OCI-LY7 (cell line): ENCODE data around the gene ATP6V1B1. TPM values are rescaled to one million over a fixed set of nuclear protein-coding genes. Genes with fewer than 3 reads are reported as not detected.

ENCODE experiments used
- Bru-seq: library from RNA; stranded (reverse); fragments of 400-500 nt; gene quantifications from one replicate; lab custom pipeline; 2021; lab: Mats Ljungman, UMichigan
- BruChase-seq, 2 experiments: library from RNA; stranded (reverse); fragments of 400-500 nt; gene quantifications; one replicate each; lab custom pipeline; 2021; lab: Mats Ljungman, UMichigan
- BruUV-seq: library from RNA; stranded (reverse); fragments of 400-500 nt; replicated peaks from 2 replicates; lab custom pipeline; 2021; lab: Mats Ljungman, UMichigan
- CTCF ChIA-PET: fragments of 300-600 bp; sonication (Branson Sonifier 250); formaldehyde crosslinking; loops from one replicate; lab custom pipeline; 2022; ENCODE audit warnings: antibody characterized with exemption; ENCODE audit not compliant: unreplicated experiment; lab: Charles Lee
- POLR2A ChIA-PET: fragments of 300-600 bp; sonication (Branson Sonifier 250); formaldehyde crosslinking; loops from one replicate; lab custom pipeline; 2022; ENCODE audit warnings: antibody characterized with exemption; lab: Charles Lee
- DNase-seq: peaks from one replicate; pipeline ENCODE4 v3.0.0-alpha.2; 2015; ENCODE audit warnings: low spot score
- H2AFZ ChIP-seq: fragments of 200-600 bp; sonication (generic), shearing (Covaris generic); 2 replicates; pipeline ENCODE4 v1.6.1; 2014; ENCODE audit warnings: mild to moderate bottlenecking, antibody characterized with exemption, low read length, moderate library complexity
- H3K27ac ChIP-seq: fragments of 200-600 bp; sonication (generic); 2 replicates; pipeline ENCODE4 v1.5.1; 2014; ENCODE audit warnings: mixed run types, low read depth, mild to moderate bottlenecking, moderate library complexity, low read length, inconsistent platforms; ENCODE audit not compliant: poor library complexity, severe bottlenecking
- H3K36me3 ChIP-seq: fragments of 200-600 bp; sonication (generic); 2 replicates; pipeline ENCODE4 v1.6.1; 2014; ENCODE audit warnings: mild to moderate bottlenecking, antibody characterized with exemption, low read length, moderate library complexity, mixed read lengths; ENCODE audit not compliant: insufficient read depth
- H3K4me1 ChIP-seq: fragments of 200-600 bp; sonication (generic); 2 replicates; pipeline ENCODE4 v1.5.1; 2014; ENCODE audit warnings: mild to moderate bottlenecking, low read length; ENCODE audit not compliant: insufficient read depth, poor library complexity, severe bottlenecking
- H3K4me2 ChIP-seq: fragments of 200-600 bp; sonication (generic); 2 replicates; pipeline ENCODE4 v1.6.1; 2014; ENCODE audit warnings: mild to moderate bottlenecking, low read length
- H3K4me3 ChIP-seq: fragments of 200-600 bp; sonication (generic); 2 replicates; pipeline ENCODE4 v1.5.1; 2014; ENCODE audit warnings: mild to moderate bottlenecking, low read depth, low read length; ENCODE audit not compliant: poor library complexity, severe bottlenecking
- H3K79me2 ChIP-seq: fragments of 200-600 bp; sonication (generic); 2 replicates; pipeline ENCODE4 v1.6.1; 2016; ENCODE audit warnings: low read depth, mild to moderate bottlenecking, low read length, moderate library complexity, mixed read lengths; ENCODE audit not compliant: insufficient read depth
- H3K9me2 ChIP-seq: fragments of 200-600 bp; sonication (generic); 2 replicates; pipeline ENCODE4 v1.6.1; 2016; ENCODE audit warnings: mild to moderate bottlenecking, low read length, mixed read lengths; ENCODE audit not compliant: insufficient read depth
- H3K9me3 ChIP-seq: fragments of 200-600 bp; sonication (generic); 2 replicates; pipeline ENCODE4 v1.6.1; 2014; ENCODE audit warnings: mild to moderate bottlenecking, mixed run types, low read length, mixed read lengths
- H4K20me1 ChIP-seq: fragments of 200-600 bp; sonication (generic); 2 replicates; pipeline ENCODE4 v1.6.1; 2014; ENCODE audit warnings: mild to moderate bottlenecking, antibody characterized with exemption, low read length, moderate library complexity, mixed read lengths; ENCODE audit not compliant: insufficient read depth
- CTCF ChIP-seq: fragments of 200-600 bp; sonication (generic); conservative IDR thresholded peaks from 2 replicates; pipeline ENCODE4 v1.5.1; 2014; ENCODE audit warnings: mild to moderate bottlenecking, antibody characterized with exemption, low read length, moderate library complexity, mixed read lengths
- EZH2phosphoT487 ChIP-seq: fragments of 200-600 bp; sonication (generic); IDR thresholded peaks from 2 replicates; pipeline ENCODE4 v1.6.1; 2018; ENCODE audit warnings: low read depth, borderline replicate concordance, mild to moderate bottlenecking, mixed run types, antibody characterized with exemption, low read length, moderate library complexity, mixed read lengths
- intact Hi-C: fragments of 100-400 bp; cut with micrococcal nuclease; formaldehyde crosslinking; loops from one replicate; pipeline ENCODE4 v1.10.0; 2022; ENCODE audit not compliant: unreplicated experiment
- long read RNA-seq: library from polyadenylated mRNA; stranded (forward); transcript quantifications from one replicate; pipeline ENCODE4 v2.0.0, GENCODE V29; 2022
- total RNA-seq, 2 experiments: library from RNA; depleted of rRNA in 1 of 2; stranded (reverse); fragments of >200 nt in 1 of 2; shearing (Covaris generic) in 1 of 2; gene quantifications; 2 replicates each; pipeline ENCODE4 v1.2.3, GENCODE V29; 2014 to 2022

Gene ATP6V1B1
- not detected in 2 replicates for total RNA-seq (2014; rRNA removed; shearing (Covaris generic))
- not detected in 2 replicates for total RNA-seq (2022)
- Bru-seq, nascent RNA: not detected
- BruChase-seq, experiment 1, labeled RNA remaining after a 6-hour chase: not detected
- BruChase-seq, experiment 2, labeled RNA remaining after a 2-hour chase: not detected
- long read RNA-seq: 0 reads

- CTCF ChIA-PET: no interaction called here
- peaks cover 6% of the 10 kb centered on the region for H3K4me1 ChIP-seq
Observed at GRCh38 chr2:70935468-70936164, at the start of gene ATP6V1B1. Gene ATP6V1B1, plus strand, starts transcription at chr2:70935900. Its CDS starts 55 bp downstream, at chr2:70935955.

GRCh38 chr2:70886541-70886987 is 49.1 kb upstream of the ATP6V1B1 start:
- CTCF ChIA-PET: no interaction called here
- BruUV-seq: no TSS peak
- H3K36me3 ChIP-seq: no peaks in the 10 kb centered on the region

More at GRCh38 chr2:70935468-70936164, at the start of gene ATP6V1B1:
- Histone ChIP-seq H4K20me1 (no peaks in the 10 kb centered on the region), H3K27ac (no peak within 1 kb of the TSS), H3K4me2 (no peak within 1 kb of the TSS), H2AFZ (no peak within 1 kb of the TSS), H3K4me3 (no peak within 1 kb of the TSS), H3K36me3 (no peaks in the 10 kb centered on the region), H3K9me3 (no peaks in the 10 kb centered on the region), H3K79me2 (no peaks in the 10 kb centered on the region), H3K9me2 (no peaks in the 10 kb centered on the region)
- TF ChIP-seq EZH2phosphoT487 (no peak), CTCF (no peak)
- POLR2A ChIA-PET: no interaction called here
- intact Hi-C loops: no loop called here
- BruUV-seq: no TSS peak
- DNase-seq: no peak

More at GRCh38 chr2:70886541-70886987, 49.1 kb upstream of the ATP6V1B1 start:
- DNase-seq: no peak
- Histone ChIP-seq H3K4me2 (no peak overlapping the region), H2AFZ (no peak overlapping the region), H3K4me3 (no peak overlapping the region), H3K79me2 (no peaks in the 10 kb centered on the region), H3K9me2 (no peaks in the 10 kb centered on the region), H3K27ac (no peak overlapping the region), H4K20me1 (no peaks in the 10 kb centered on the region), H3K9me3 (no peaks in the 10 kb centered on the region), H3K4me1 (no peaks in the 10 kb centered on the region)
- intact Hi-C loops: no loop called here
- POLR2A ChIA-PET: no interaction called here
- TF ChIP-seq CTCF: no peak
- no peak for TF ChIP-seq EZH2phosphoT487
